ENCODE results near the gene CTF1. TPM values are rescaled to one million over a fixed set of nuclear protein-coding genes. Genes with fewer than 3 reads are reported as not detected.

CTF1 gene
- total and polyA plus RNA-seq, 2 donors, result 0.38 to 3.8 TPM

- H3K27ac ChIP-seq (ENCODE audit: low read depth in 1 of 2, low read length in 1 of 2), result peak overlapping the region; percentile 91 to 98
- WGBS, result 8% methylated on average over 99 of the region's 99 CpGs
- H3K4me1 ChIP-seq (ENCODE audit: control insufficient read depth in 2 of 2, insufficient read depth in 2 of 2, low read length in 2 of 2), result peaks cover 26 to 35% of the 10 kb centered on the region in 2 donors
- H3K9me3 ChIP-seq (ENCODE audit: control insufficient read depth in 2 of 2, insufficient read depth in 1 of 2, low read length in 1 of 2), result peaks cover 0 to 20% of the 10 kb centered on the region in 2 donors
- no peaks in the 10 kb centered on the region for H3K36me3 ChIP-seq (ENCODE audit: control insufficient read depth in 2 of 2, insufficient read depth in 2 of 2, low read length in 1 of 2)
- no peaks in the 10 kb centered on the region for H3K27me3 ChIP-seq (ENCODE audit: control insufficient read depth in 2 of 2, insufficient read depth in 1 of 2, low read length in 1 of 2)
- peak in 3 of 9 donors; percentile 68 to 82 (median 69) for DNase-seq (ENCODE audit: low read depth in 6 of 9, low spot score in 9 of 9)
- peak overlapping the region; percentile 58 to 71 for H3K4me3 ChIP-seq (ENCODE audit: low read length in 2 of 2)
Observed at GRCh38 chr16:30902029-30902972, 5.9 kb downstream of the CTF1 start.

- peaks cover 0 to 20% of the 10 kb centered on the region in 2 donors for H3K9me3 ChIP-seq (ENCODE audit: control insufficient read depth in 2 of 2, insufficient read depth in 1 of 2, low read length in 1 of 2)
- peaks cover 24 to 35% of the 10 kb centered on the region in 2 donors for H3K4me1 ChIP-seq (ENCODE audit: control insufficient read depth in 2 of 2, insufficient read depth in 2 of 2, low read length in 2 of 2)
- WGBS, result 67% methylated on average over 4 of the region's 4 CpGs
- no peaks in the 10 kb centered on the region for H3K27me3 ChIP-seq (ENCODE audit: control insufficient read depth in 2 of 2, insufficient read depth in 1 of 2, low read length in 1 of 2)
- H3K36me3 ChIP-seq (ENCODE audit: control insufficient read depth in 2 of 2, insufficient read depth in 2 of 2, low read length in 1 of 2), result no peaks in the 10 kb centered on the region
- H3K4me3 ChIP-seq (ENCODE audit: low read length in 2 of 2), result peak overlapping the region; percentile 54 to 71
- peak in 1 of 9 donors; percentile 68 for DNase-seq (ENCODE audit: low read depth in 6 of 9, low spot score in 9 of 9)
- H3K27ac ChIP-seq (ENCODE audit: low read depth in 1 of 2, low read length in 1 of 2), result peak overlapping the region; percentile 91 to 98
Observed at GRCh38 chr16:30903002-30903401, 6.6 kb downstream of the CTF1 start.

GRCh38 chr16:30903596-30903995 lies 7.2 kb downstream of the CTF1 start:
- no peak overlapping the region for H3K4me3 ChIP-seq (ENCODE audit: low read length in 2 of 2)
- no peaks in the 10 kb centered on the region for H3K36me3 ChIP-seq (ENCODE audit: control insufficient read depth in 2 of 2, insufficient read depth in 2 of 2, low read length in 1 of 2)
- WGBS, result 46% methylated on average over 4 of the region's 4 CpGs
- peak in 1 of 9 donors; percentile 57 for DNase-seq (ENCODE audit: low read depth in 6 of 9, low spot score in 9 of 9)
- peaks cover 0 to 20% of the 10 kb centered on the region in 2 donors for H3K9me3 ChIP-seq (ENCODE audit: control insufficient read depth in 2 of 2, insufficient read depth in 1 of 2, low read length in 1 of 2)
- no peaks in the 10 kb centered on the region for H3K27me3 ChIP-seq (ENCODE audit: control insufficient read depth in 2 of 2, insufficient read depth in 1 of 2, low read length in 1 of 2)
- H3K27ac ChIP-seq (ENCODE audit: low read depth in 1 of 2, low read length in 1 of 2), result peak overlapping the region; percentile 88 to 91
- H3K4me1 ChIP-seq (ENCODE audit: control insufficient read depth in 2 of 2, insufficient read depth in 2 of 2, low read length in 2 of 2), result peaks cover 24 to 35% of the 10 kb centered on the region in 2 donors

GRCh38 chr16:30904114-30904780 lies 7.8 kb downstream of the CTF1 start:
- peak overlapping the region; percentile 88 to 91 for H3K27ac ChIP-seq (ENCODE audit: low read depth in 1 of 2, low read length in 1 of 2)
- no peak for DNase-seq (ENCODE audit: low read depth in 6 of 9, low spot score in 9 of 9)
- H3K36me3 ChIP-seq (ENCODE audit: control insufficient read depth in 2 of 2, insufficient read depth in 2 of 2, low read length in 1 of 2), result no peaks in the 10 kb centered on the region
- H3K4me3 ChIP-seq (ENCODE audit: low read length in 2 of 2), result no peak overlapping the region
- peaks cover 0 to 20% of the 10 kb centered on the region in 2 donors for H3K9me3 ChIP-seq (ENCODE audit: control insufficient read depth in 2 of 2, insufficient read depth in 1 of 2, low read length in 1 of 2)
- H3K27me3 ChIP-seq (ENCODE audit: control insufficient read depth in 2 of 2, insufficient read depth in 1 of 2, low read length in 1 of 2), result no peaks in the 10 kb centered on the region
- WGBS, result 79% methylated on average over 19 of the region's 19 CpGs
- H3K4me1 ChIP-seq (ENCODE audit: control insufficient read depth in 2 of 2, insufficient read depth in 2 of 2, low read length in 2 of 2), result peaks cover 24 to 35% of the 10 kb centered on the region in 2 donors

GRCh38 chr16:30907064-30907463 lies 10.7 kb downstream of the CTF1 start:
- 96% methylated on average over 4 of the region's 4 CpGs for WGBS
- Histone ChIP-seq H3K4me1 (ENCODE audit: control insufficient read depth in 2 of 2, insufficient read depth in 2 of 2, low read length in 2 of 2) (peaks cover 15 to 25% of the 10 kb centered on the region in 2 donors), H3K36me3 (ENCODE audit: control insufficient read depth in 2 of 2, insufficient read depth in 2 of 2, low read length in 1 of 2) (no peaks in the 10 kb centered on the region), H3K27me3 (ENCODE audit: control insufficient read depth in 2 of 2, insufficient read depth in 1 of 2, low read length in 1 of 2) (no peaks in the 10 kb centered on the region), H3K4me3 (ENCODE audit: low read length in 2 of 2) (no peak overlapping the region), H3K9me3 (ENCODE audit: control insufficient read depth in 2 of 2, insufficient read depth in 1 of 2, low read length in 1 of 2) (peaks cover 0 to 20% of the 10 kb centered on the region in 2 donors), H3K27ac (ENCODE audit: low read depth in 1 of 2, low read length in 1 of 2) (no peak overlapping the region)
- no peak for DNase-seq (ENCODE audit: low read depth in 6 of 9, low spot score in 9 of 9)

- 83% methylated on average over 18 of the region's 18 CpGs for WGBS
- Histone ChIP-seq H3K27ac (ENCODE audit: low read depth in 1 of 2, low read length in 1 of 2) (no peak overlapping the region), H3K36me3 (ENCODE audit: control insufficient read depth in 2 of 2, insufficient read depth in 2 of 2, low read length in 1 of 2) (no peaks in the 10 kb centered on the region), H3K4me1 (ENCODE audit: control insufficient read depth in 2 of 2, insufficient read depth in 2 of 2, low read length in 2 of 2) (no peaks in the 10 kb centered on the region), H3K27me3 (ENCODE audit: control insufficient read depth in 2 of 2, insufficient read depth in 1 of 2, low read length in 1 of 2) (no peaks in the 10 kb centered on the region), H3K4me3 (ENCODE audit: low read length in 2 of 2) (no peak overlapping the region), H3K9me3 (ENCODE audit: control insufficient read depth in 2 of 2, insufficient read depth in 1 of 2, low read length in 1 of 2) (no peaks in the 10 kb centered on the region)
- no peak for DNase-seq (ENCODE audit: low read depth in 6 of 9, low spot score in 9 of 9)
Observed at GRCh38 chr16:30910427-30911029, 14.1 kb downstream of the CTF1 start.

- no peaks in the 10 kb centered on the region for H3K27me3 ChIP-seq (ENCODE audit: control insufficient read depth in 2 of 2, insufficient read depth in 1 of 2, low read length in 1 of 2)
- H3K4me3 ChIP-seq (ENCODE audit: low read length in 2 of 2), result no peak overlapping the region
- H3K4me1 ChIP-seq (ENCODE audit: control insufficient read depth in 2 of 2, insufficient read depth in 2 of 2, low read length in 2 of 2), result no peaks in the 10 kb centered on the region
- H3K9me3 ChIP-seq (ENCODE audit: control insufficient read depth in 2 of 2, insufficient read depth in 1 of 2, low read length in 1 of 2), result no peaks in the 10 kb centered on the region
- no peak for DNase-seq (ENCODE audit: low read depth in 6 of 9, low spot score in 9 of 9)
- H3K36me3 ChIP-seq (ENCODE audit: control insufficient read depth in 2 of 2, insufficient read depth in 2 of 2, low read length in 1 of 2), result no peaks in the 10 kb centered on the region
- no peak overlapping the region for H3K27ac ChIP-seq (ENCODE audit: low read depth in 1 of 2, low read length in 1 of 2)
- WGBS, result 97% methylated on average over 6 of the region's 6 CpGs
Observed at GRCh38 chr16:30912794-30913412, 16.5 kb downstream of the CTF1 start.

- no peaks in the 10 kb centered on the region for H3K27me3 ChIP-seq (ENCODE audit: control insufficient read depth in 2 of 2, insufficient read depth in 1 of 2, low read length in 1 of 2)
- 98% methylated on average over 3 of the region's 3 CpGs for WGBS
- no peak for DNase-seq (ENCODE audit: low read depth in 6 of 9, low spot score in 9 of 9)
- no peaks in the 10 kb centered on the region for H3K9me3 ChIP-seq (ENCODE audit: control insufficient read depth in 2 of 2, insufficient read depth in 1 of 2, low read length in 1 of 2)
- H3K36me3 ChIP-seq (ENCODE audit: control insufficient read depth in 2 of 2, insufficient read depth in 2 of 2, low read length in 1 of 2), result no peaks in the 10 kb centered on the region
- H3K4me3 ChIP-seq (ENCODE audit: low read length in 2 of 2), result no peak overlapping the region
- no peak overlapping the region for H3K27ac ChIP-seq (ENCODE audit: low read depth in 1 of 2, low read length in 1 of 2)
- H3K4me1 ChIP-seq (ENCODE audit: control insufficient read depth in 2 of 2, insufficient read depth in 2 of 2, low read length in 2 of 2), result no peaks in the 10 kb centered on the region
Observed at GRCh38 chr16:30914830-30915229, 18.4 kb downstream of the CTF1 start.

Measured in thymus (tissue), 11 donors.